MM.1S (cell line): ENCODE data around the gene DRAM2.

ENCODE experiments used
- DNase-seq: peaks from one replicate; pipeline ENCODE4 v3.0.0-alpha.2; 2015
- H2AFZ ChIP-seq: fragments of 300-600 bp; sonication (generic); 2 replicates; pipeline ENCODE4 v1.6.0; 2016; ENCODE audit warnings: antibody characterized with exemption, low read length
- H3F3A ChIP-seq: fragments of 300-600 bp; sonication (generic); 2 replicates; pipeline ENCODE4 v1.6.1; 2016; ENCODE audit warnings: mild to moderate bottlenecking, antibody characterized with exemption, low read length, moderate library complexity, mixed read lengths; ENCODE audit not compliant: insufficient read depth
- H3K27ac ChIP-seq: fragments of 300-600 bp; sonication (generic); 2 replicates; pipeline ENCODE4 v1.5.1; 2016; ENCODE audit warnings: mild to moderate bottlenecking, low read length
- H3K27me3 ChIP-seq: fragments of 300-600 bp; sonication (generic); replicated peaks from 2 replicates; pipeline ENCODE4 v1.6.0; 2016; ENCODE audit warnings: low read length; ENCODE audit not compliant: insufficient read depth
- H3K36me3 ChIP-seq: fragments of 300-600 bp; sonication (generic); replicated peaks from 2 replicates; pipeline ENCODE4 v1.6.1; 2016; ENCODE audit warnings: mild to moderate bottlenecking, low read length, mixed read lengths; ENCODE audit not compliant: insufficient read depth
- H3K4me1 ChIP-seq: fragments of 300-600 bp; sonication (generic); 2 replicates; pipeline ENCODE4 v1.6.1; 2016; ENCODE audit warnings: low read length, mixed read lengths
- H3K4me2 ChIP-seq: fragments of 300-600 bp; sonication (generic); 2 replicates; pipeline ENCODE4 v1.6.0; 2016; ENCODE audit warnings: low read depth, low read length
- H3K4me3 ChIP-seq: fragments of 300-600 bp; sonication (generic); 2 replicates; pipeline ENCODE4 v1.5.1; 2016; ENCODE audit warnings: low read length, mixed read lengths
- H3K79me2 ChIP-seq: fragments of 300-600 bp; sonication (generic); 2 replicates; pipeline ENCODE4 v1.6.1; 2016; ENCODE audit warnings: mixed run types, low read length, mixed read lengths
- H3K9ac ChIP-seq: fragments of 300-600 bp; sonication (generic); 2 replicates; pipeline ENCODE4 v1.6.1; 2016; ENCODE audit warnings: low read length, mixed read lengths
- H3K9me2 ChIP-seq: fragments of 300-600 bp; sonication (generic); replicated peaks from 2 replicates; pipeline ENCODE4 v1.6.1; 2016; ENCODE audit warnings: mild to moderate bottlenecking, low read length, mixed read lengths; ENCODE audit not compliant: insufficient read depth
- H3K9me3 ChIP-seq: fragments of 300-600 bp; sonication (generic); replicated peaks from 2 replicates; pipeline ENCODE4 v1.6.1; 2016; ENCODE audit warnings: mild to moderate bottlenecking, low read length, mixed read lengths; ENCODE audit not compliant: insufficient read depth
- H4K20me1 ChIP-seq: fragments of 300-600 bp; sonication (generic); 2 replicates; pipeline ENCODE4 v1.6.1; 2016; ENCODE audit warnings: mild to moderate bottlenecking, low read length, moderate library complexity, mixed read lengths; ENCODE audit not compliant: insufficient read depth
- CTCF ChIP-seq: fragments of 300-600 bp; sonication (generic); IDR thresholded peaks from 2 replicates; pipeline ENCODE4 v1.5.1; 2016; ENCODE audit warnings: antibody characterized with exemption, low read length, mixed read lengths
- EZH2 ChIP-seq: fragments of 300-600 bp; sonication (generic); optimal IDR thresholded peaks from 2 replicates; pipeline ENCODE3; 2017; ENCODE audit warnings: low read depth, mild to moderate bottlenecking, antibody characterized with exemption, low read length, mixed read lengths
- EZH2phosphoT487 ChIP-seq: fragments of 300-600 bp; sonication (generic); IDR thresholded peaks from 2 replicates; pipeline ENCODE4 v1.6.1; 2018; ENCODE audit warnings: antibody characterized with exemption, low read length

Gene DRAM2

DNA sequence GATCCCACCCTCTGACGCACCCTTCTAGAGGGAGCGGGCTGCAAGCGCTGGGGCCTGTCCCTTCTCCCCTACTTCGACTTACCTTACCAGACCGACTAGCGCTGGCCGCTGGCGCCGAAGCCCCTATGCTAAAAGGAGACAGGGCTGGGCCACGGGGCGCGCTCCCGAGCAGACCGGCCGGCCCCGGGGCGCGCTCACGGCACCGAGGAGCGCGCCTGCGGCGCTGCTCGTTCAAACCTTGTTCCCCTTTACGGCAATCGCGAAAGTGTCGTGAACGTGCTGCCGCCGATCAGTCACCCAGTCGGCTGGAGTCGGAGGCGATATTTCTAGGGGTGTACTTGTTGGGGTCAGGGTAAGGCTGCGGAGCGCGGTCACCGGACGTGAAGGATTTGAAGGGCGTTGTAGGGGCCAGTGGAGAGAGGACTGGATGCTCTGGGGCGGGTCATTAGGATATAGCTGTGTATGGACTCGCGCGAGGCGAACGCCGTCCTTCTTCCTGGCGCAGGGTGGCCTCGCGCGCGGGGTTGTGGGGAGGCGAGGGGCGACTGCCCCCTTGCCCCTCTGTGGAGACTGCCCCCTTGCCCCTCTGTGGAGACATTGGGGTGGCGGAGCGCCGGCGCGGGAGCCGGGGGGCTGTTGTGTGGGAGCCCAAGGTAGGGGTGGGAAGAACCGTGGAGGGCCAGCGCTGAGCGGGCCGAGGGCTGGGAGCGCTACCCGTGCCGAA lies at the start of gene DRAM2, which contains the start of gene CEPT1:
DRAM2 (minus strand) TSS at position 138 of the 724 bp plus-strand sequence. CDS start 8,539 bp downstream, outside the sequence.
CEPT1 (plus strand) TSS at position 268 of the 724 bp plus-strand sequence. CDS start 7,492 bp downstream, outside the sequence.
- H3K9me3 ChIP-seq = no peaks in the 10 kb centered on the region
- no peaks in the 10 kb centered on the region for H4K20me1 ChIP-seq
- peaks cover 45% of the 10 kb centered on the region for H3K79me2 ChIP-seq
- H3K9ac ChIP-seq = peak within 1 kb of the TSS; percentile 66
- peak within 1 kb of the TSS; percentile 78 for H3K4me2 ChIP-seq
- no peaks in the 10 kb centered on the region for H3F3A ChIP-seq
- TF ChIP-seq EZH2 = no peak
- no peak for TF ChIP-seq EZH2phosphoT487
- no peak for TF ChIP-seq CTCF
- H3K36me3 ChIP-seq = no peaks in the 10 kb centered on the region
- H3K27me3 ChIP-seq = no peaks in the 10 kb centered on the region
- no peaks in the 10 kb centered on the region for H3K4me1 ChIP-seq
- peak within 1 kb of the TSS; percentile 82 for H2AFZ ChIP-seq
- peak within 1 kb of the TSS; percentile 87 for H3K4me3 ChIP-seq
- peak; percentile 90 for DNase-seq
- H3K27ac ChIP-seq = peak within 1 kb of the TSS; percentile 47; the same call in 1 of the 2 replicates
- H3K9me2 ChIP-seq = no peaks in the 10 kb centered on the region

- Histone ChIP-seq H3K9me3 (no peaks in the 10 kb centered on the region), H3F3A (no peaks in the 10 kb centered on the region), H4K20me1 (no peaks in the 10 kb centered on the region), H3K27me3 (no peaks in the 10 kb centered on the region), H3K4me2 (no peak overlapping the region), H3K27ac (no peak overlapping the region), H3K4me3 (no peak overlapping the region), H2AFZ (no peak overlapping the region), H3K9ac (no peak overlapping the region), H3K36me3 (no peaks in the 10 kb centered on the region), H3K9me2 (no peaks in the 10 kb centered on the region), H3K79me2 (no peaks in the 10 kb centered on the region), H3K4me1 (no peaks in the 10 kb centered on the region)
- TF ChIP-seq EZH2phosphoT487 (no peak), EZH2 (no peak), CTCF (no peak)
- no peak for DNase-seq
Measured at GRCh38 chr1:111184663-111185062, 44.8 kb upstream of the DRAM2 start.

DNA sequence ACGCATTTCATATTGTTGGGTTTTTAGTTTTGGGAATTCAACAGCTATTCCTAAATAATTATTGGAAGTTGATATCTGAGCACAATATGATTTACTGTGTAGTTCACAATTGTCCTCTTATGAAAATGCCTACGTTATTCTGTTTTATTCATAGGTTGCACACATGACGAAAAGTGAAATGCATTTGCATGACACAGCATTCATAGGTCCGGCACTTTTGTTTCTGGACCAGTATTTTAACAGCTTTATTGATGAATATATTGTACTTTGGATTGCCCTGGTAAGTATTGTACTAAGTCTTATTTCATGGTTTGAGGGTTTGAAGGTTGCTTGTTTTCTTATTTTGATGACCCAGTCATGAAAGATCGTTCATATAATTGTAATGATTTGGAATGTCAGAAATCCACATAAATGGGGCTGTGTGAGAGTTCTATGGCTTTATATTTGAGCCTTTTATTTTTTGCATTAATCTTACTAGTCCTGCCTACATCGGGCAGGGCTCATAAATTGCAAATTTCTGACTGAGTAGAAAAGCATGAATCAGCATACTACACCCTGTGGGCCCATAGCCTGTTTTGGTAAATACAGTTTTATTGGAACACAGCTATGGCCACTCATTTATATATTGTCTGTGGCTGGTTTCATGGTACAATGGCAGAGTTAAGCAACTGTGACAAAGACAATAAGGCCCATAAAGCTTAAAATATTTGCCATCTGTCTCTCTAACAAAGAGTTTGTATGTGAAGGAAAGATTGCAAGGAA lies 43.6 kb upstream of the DRAM2 start:
- H3K36me3 ChIP-seq = no peaks in the 10 kb centered on the region

More for the DNA sequence above, 43.6 kb upstream of the DRAM2 start:
- Histone ChIP-seq H3K4me3 (no peak overlapping the region), H3K4me2 (no peak overlapping the region), H4K20me1 (no peaks in the 10 kb centered on the region), H3K27me3 (no peaks in the 10 kb centered on the region), H3K27ac (no peak overlapping the region), H2AFZ (no peak overlapping the region), H3K9me2 (no peaks in the 10 kb centered on the region), H3K79me2 (no peaks in the 10 kb centered on the region), H3K9ac (no peak overlapping the region), H3K9me3 (no peaks in the 10 kb centered on the region), H3K4me1 (no peaks in the 10 kb centered on the region), H3F3A (no peaks in the 10 kb centered on the region)
- TF ChIP-seq EZH2phosphoT487 (no peak), CTCF (no peak), EZH2 (no peak)
- DNase-seq = no peak
